ENCODE results near the gene ITGA2B. TPM values are rescaled to one million over a fixed set of nuclear protein-coding genes. Genes with fewer than 3 reads are reported as not detected.
"Not testable (repeated sequence)": the region's sequence is repeated elsewhere in the genome, so short reads cannot be mapped to it uniquely, and the experiment has no call there.

The ITGA2B gene
- total and polyA plus RNA-seq, 5 experiments from 2014 or later: 0.86 to 1.6 TPM; not detected in 3

DNA sequence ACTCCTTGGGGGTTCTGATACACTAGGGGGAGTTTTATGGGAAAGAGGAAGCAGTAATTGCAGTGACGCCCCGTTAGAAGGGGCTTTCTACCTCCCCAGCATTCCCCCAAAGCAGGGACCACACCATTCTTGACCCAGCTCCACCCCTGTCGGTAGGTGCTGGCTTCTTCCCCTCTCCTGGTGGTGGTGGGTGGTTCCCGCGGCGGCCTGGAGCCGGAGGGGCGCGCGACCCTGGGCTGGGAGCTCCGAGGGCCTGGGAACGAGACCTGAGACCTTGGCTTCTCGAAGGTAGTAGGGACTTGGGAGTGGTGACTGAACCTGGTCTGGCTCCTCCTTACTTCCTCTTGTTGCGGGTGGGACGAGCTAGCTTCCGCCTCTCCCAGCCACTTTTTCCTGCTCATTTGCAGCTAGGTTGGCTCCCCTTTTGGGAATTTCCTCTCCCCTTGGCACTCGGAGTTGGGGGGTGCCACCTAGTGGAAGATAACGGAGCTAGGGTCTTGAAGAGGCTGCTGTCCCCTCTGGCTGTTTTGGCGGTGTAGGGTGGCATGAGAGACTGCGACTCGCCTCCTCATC is 43.9 kb downstream of the ITGA2B start:
- Mint-ChIP-seq H3K4me1 (peaks cover 16 to 37% (median 23%) of the 10 kb centered on the region in 4 donors), H3K4me3 (peak overlapping the region; percentile 84 to 99 (median 94)), H3K27ac (peak overlapping the region in 9 of 10 donors; percentile 67 to 88 (median 82)), H3K27me3 (peaks cover 0 to 3% (median 0%) of the 10 kb centered on the region in 5 donors), H3K36me3 (no peaks in the 10 kb centered on the region), H3K9me3 (no peaks in the 10 kb centered on the region)
- ATAC-seq: peak; percentile 51 to 57
- peak in 8 of 10 donors; percentile 31 to 76 (median 50) for DNase-seq
- POLR2A ChIA-PET: interaction anchor here (0.6 to 2.8 kb wide), 9 partner anchors 9 to 1009 kb away, joined by 3 to 24 read pairs (median 7); partner anchors contain the start of gene UBTF

DNA sequence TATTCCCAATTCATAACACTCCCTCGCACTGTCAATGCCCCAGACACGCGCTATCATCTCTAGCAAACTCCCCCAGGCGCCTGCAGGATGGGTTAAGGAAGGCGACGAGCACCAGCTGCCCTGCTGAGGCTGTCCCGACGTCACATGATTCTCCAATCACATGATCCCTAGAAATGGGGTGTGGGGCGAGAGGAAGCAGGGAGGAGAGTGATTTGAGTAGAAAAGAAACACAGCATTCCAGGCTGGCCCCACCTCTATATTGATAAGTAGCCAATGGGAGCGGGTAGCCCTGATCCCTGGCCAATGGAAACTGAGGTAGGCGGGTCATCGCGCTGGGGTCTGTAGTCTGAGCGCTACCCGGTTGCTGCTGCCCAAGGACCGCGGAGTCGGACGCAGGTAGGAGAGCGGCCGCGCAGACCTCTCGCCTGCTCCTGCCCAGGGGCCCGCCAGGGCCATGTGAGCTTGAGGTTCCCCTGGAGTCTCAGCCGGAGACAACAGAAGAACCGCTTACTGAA is 44.5 kb downstream of the ITGA2B start, which contains the start of gene GRN:
GRN (plus strand) TSS at position 364 of the 515 bp plus-strand sequence. CDS start 3,863 bp downstream, outside the sequence.
- ATAC-seq: peak; percentile 98 to 99
- POLR2A ChIA-PET: interaction anchor here (0.6 to 2.8 kb wide), 8 partner anchors 9 to 1009 kb away, joined by 3 to 24 read pairs (median 8); partner anchors contain the start of gene UBTF

DNA sequence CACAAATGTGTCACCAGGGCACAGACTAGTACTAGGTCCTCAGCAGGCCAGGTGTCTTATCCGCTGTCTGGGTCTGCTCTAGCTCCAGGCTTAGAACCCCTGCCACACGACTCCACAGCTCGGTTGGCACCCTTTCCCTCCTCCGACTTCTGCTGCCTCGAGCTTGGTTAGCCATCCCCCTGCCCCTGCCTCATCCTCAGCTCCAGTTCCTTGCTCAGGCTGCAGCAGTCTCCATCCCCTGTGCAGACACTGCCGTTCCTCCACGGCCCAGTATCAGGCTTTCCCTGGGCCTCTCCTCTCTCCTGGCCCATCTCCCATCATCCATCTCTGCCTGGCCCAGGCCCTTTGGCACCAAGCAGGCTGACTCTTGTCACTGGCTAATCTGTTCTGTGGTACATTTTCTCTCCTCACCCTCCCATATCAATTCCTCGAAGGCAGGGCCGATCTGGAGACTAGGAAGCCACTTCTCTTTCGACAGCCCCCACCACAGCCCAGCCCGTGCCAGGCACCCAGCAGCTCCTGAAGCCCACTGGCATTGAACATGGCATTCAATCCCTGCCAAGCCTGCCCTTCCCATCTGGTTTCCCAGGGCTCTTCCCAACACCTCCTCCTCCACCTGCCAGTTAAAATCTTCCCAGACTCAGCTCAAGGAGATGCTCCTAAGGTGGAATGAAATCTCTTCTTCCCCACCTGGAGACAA is 45.8 kb downstream of the ITGA2B start:
- no peak for DNase-seq
- H3K27me3 Mint-ChIP-seq: peaks cover 0 to 3% (median 0%) of the 10 kb centered on the region in 5 donors
- no peak for ATAC-seq
- no peaks in the 10 kb centered on the region for H3K9me3 Mint-ChIP-seq
- peak overlapping the region in 1 of 10 donors; percentile 61 for H3K27ac Mint-ChIP-seq
- no peaks in the 10 kb centered on the region for H3K36me3 Mint-ChIP-seq
- POLR2A ChIA-PET: interaction anchor here (0.5 to 2.8 kb wide), 3 partner anchors 123 to 851 kb away, joined by 3 to 24 read pairs (median 3); partner anchors contain the start of gene UBTF
- peak overlapping the region in 3 of 10 donors; percentile 2 to 21 (median 3) for H3K4me3 Mint-ChIP-seq
- peaks cover 14 to 35% (median 22%) of the 10 kb centered on the region in 4 donors for H3K4me1 Mint-ChIP-seq

More for the DNA sequence above, 44.5 kb downstream of the ITGA2B start, which contains the start of gene GRN:
- H3K9me3 Mint-ChIP-seq: no peaks in the 10 kb centered on the region
- peaks cover 16 to 37% (median 23%) of the 10 kb centered on the region in 4 donors for H3K4me1 Mint-ChIP-seq
- peak within 1 kb of the TSS; percentile 84 to 99 (median 94) for H3K4me3 Mint-ChIP-seq
- H3K27ac Mint-ChIP-seq: peak within 1 kb of the TSS in 9 of 10 donors; percentile 67 to 88 (median 82)
- no peaks in the 10 kb centered on the region for H3K36me3 Mint-ChIP-seq
- peak; percentile 68 to 90 (median 82) for DNase-seq
- peaks cover 0 to 3% (median 0%) of the 10 kb centered on the region in 5 donors for H3K27me3 Mint-ChIP-seq

DNA sequence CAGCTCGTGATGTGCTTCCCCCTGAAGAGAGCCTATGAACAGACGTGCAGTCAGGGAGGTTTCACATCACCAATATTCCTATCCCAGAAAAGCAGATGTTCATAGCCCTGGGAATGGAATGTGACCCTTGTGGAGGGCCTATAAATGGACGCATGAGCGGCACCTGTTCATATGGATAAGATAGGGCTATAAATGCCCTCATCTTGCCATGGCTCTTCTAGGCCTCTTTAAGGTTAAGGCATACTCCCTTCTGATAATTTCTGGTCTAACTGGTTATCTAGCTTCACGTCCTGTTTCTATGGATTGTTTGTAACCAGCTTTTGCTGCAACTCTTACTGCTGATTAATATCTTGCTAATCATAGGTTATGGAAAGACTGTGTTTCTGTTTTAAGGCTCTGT is 48.9 kb downstream of the ITGA2B start:
- DNase-seq, H3K27me3 Mint-ChIP-seq, H3K4me3 Mint-ChIP-seq, ATAC-seq, H3K36me3 Mint-ChIP-seq, POLR2A ChIA-PET, H3K9me3 Mint-ChIP-seq: not testable (repeated sequence)
- Mint-ChIP-seq H3K4me1 (peaks cover 8 to 14% (median 10%) of the 10 kb centered on the region in 4 donors), H3K27ac (peak overlapping the region in 1 of 10 donors; percentile 33)

DNA sequence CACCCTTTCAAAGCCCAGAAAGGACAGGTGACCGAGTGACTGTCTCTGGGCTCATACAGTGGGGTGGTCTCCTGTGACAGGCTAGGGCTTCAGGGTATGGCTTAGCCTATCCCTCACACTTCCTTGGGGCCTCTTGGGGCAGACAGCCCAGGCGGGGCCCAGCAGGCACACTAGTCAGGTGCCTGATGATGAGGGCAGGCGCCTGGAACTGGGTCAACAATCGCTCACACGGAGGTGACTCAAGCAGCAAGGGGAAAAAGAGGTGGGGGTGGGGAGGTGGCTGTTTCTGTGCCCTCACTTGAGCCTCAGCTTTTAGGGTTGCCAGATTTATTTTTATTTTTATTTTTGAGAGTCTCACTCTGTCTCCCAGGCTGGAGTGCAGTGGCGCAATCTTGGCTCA is 50.7 kb downstream of the ITGA2B start:
- Mint-ChIP-seq H3K36me3 (no peaks in the 10 kb centered on the region), H3K27me3 (peaks cover 0 to 3% (median 0%) of the 10 kb centered on the region in 5 donors), H3K9me3 (no peaks in the 10 kb centered on the region), H3K4me1 (peaks cover 0 to 6% (median under 1%) of the 10 kb centered on the region in 4 donors), H3K4me3 (no peak overlapping the region), H3K27ac (no peak overlapping the region)
- ATAC-seq: no peak
- DNase-seq: no peak
- POLR2A ChIA-PET: interaction anchor here (0.8 to 1.3 kb wide), 4 partner anchors 12 to 152 kb away, joined by 3 to 4 read pairs (median 3); partner anchors contain the start of genes SLC25A39 and TMUB2

DNA sequence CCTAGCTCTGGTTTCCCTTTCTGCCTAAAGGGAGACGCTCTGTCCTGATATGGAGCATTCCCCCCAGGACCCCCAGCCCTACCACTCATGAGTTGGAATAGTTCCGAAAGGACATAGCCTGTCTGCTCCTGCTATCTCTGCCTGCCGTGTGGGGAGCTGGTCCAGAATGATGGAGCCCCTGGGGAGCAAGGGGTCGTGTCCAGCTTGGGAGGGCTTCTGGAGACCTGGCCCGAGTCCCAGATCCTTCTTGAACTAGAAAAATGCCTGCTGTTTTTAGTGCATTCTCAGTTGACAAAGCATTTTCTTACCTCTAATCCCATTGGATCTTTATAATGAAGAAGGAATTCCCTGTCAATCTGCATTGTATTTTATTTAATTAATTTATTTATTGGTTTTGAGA is 53.5 kb downstream of the ITGA2B start:
- Mint-ChIP-seq H3K36me3 (no peaks in the 10 kb centered on the region), H3K27ac (no peak overlapping the region), H3K4me1 (peaks cover 5 to 13% (median 6%) of the 10 kb centered on the region in 4 donors), H3K4me3 (no peak overlapping the region), H3K9me3 (no peaks in the 10 kb centered on the region), H3K27me3 (peaks cover 0 to 3% (median 0%) of the 10 kb centered on the region in 5 donors)
- DNase-seq (peak in 1 of 10 donors; percentile 52), ATAC-seq (no peak)
- POLR2A ChIA-PET: interaction anchor here (0.6 to 0.7 kb wide), 2 partner anchors 43 to 1712 kb away, joined by 3 to 4 read pairs; no protein-coding TSS in a partner anchor

DNA sequence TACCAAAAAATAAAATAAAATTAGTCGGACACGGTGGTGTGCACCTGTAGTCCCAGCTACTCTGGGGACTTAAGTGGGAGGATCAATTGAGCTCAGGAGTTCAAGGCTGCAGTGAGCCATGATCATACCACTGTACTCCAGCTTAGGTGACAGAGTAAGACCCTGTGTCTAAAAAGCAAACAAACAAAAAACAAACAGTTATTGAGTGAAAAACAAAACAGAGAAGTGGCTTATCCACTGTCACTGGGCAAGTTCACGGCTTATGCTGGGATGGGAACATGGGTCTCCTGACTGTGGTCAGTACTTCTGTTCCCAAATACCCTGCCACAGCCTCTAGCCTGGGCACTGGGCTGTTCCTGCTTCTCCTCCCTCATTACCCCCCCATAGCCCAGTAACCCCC is 53.9 kb downstream of the ITGA2B start:
- Mint-ChIP-seq H3K36me3 (no peaks in the 10 kb centered on the region), H3K4me1 (peaks cover 5 to 13% (median 8%) of the 10 kb centered on the region in 4 donors), H3K4me3 (no peak overlapping the region), H3K27me3 (peaks cover 0 to 3% (median 0%) of the 10 kb centered on the region in 5 donors), H3K27ac (no peak overlapping the region), H3K9me3 (no peaks in the 10 kb centered on the region)
- ATAC-seq (no peak), DNase-seq (no peak)
- POLR2A ChIA-PET: interaction anchor here (0.6 to 1.7 kb wide), 3 partner anchors 42 to 1712 kb away, joined by 3 to 6 read pairs (median 4); no protein-coding TSS in a partner anchor

DNA sequence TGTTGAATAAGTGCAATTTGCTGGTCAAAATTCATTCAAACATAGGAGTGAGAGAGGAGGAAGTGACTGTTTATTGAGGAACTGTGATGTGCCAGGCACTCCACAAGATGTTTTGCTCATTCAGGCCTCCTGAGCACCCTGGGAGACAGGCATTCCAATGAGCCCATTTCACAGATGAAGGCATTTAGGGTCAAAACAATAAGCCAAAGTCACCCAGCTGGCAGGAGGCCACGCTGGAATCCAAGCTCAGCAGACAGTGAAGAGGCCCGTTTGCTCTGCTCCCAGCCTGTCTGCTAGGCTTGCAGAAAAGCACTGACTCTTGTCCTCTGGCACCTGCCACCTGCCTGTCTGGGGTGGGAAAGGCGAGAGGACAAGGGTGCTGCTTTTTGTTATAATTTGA is 54.7 kb downstream of the ITGA2B start:
- Mint-ChIP-seq H3K9me3 (no peaks in the 10 kb centered on the region), H3K27me3 (peaks cover 0 to 3% (median 0%) of the 10 kb centered on the region in 5 donors), H3K4me1 (peaks cover 5 to 13% (median 8%) of the 10 kb centered on the region in 4 donors), H3K4me3 (no peak overlapping the region), H3K27ac (peak overlapping the region in 1 of 10 donors; percentile 63), H3K36me3 (no peaks in the 10 kb centered on the region)
- DNase-seq (peak in 1 of 10 donors; percentile 18), ATAC-seq (no peak)
- POLR2A ChIA-PET: interaction anchor here (0.7 to 1.7 kb wide), 2 partner anchors 113 to 916 kb away, joined by 4 to 6 read pairs; no protein-coding TSS in a partner anchor

DNA sequence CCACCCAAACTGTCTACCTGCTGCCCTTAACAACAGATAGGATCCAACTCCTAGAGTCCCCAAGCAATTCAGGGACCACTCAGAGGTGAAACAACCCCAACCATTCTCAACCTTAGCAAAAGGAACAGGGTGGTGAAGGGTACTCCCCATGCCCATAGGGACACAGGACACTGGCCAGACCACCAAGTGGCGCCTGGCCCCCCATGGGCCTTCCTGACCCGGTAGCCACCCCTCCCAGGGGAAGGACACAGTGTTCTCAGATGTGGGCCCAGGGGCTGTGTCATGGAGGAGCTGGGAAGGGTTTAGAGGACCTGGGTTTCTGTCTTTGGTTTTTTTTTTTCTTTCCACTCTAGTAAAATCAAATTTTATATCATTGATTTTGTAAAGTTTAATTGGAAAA is 55.1 kb downstream of the ITGA2B start:
- no peak overlapping the region for H3K4me3 Mint-ChIP-seq
- peaks cover 5 to 13% (median 8%) of the 10 kb centered on the region in 4 donors for H3K4me1 Mint-ChIP-seq
- ATAC-seq (no peak), DNase-seq (peak in 1 of 10 donors; percentile 30)
- H3K27me3 Mint-ChIP-seq: peaks cover 0 to 3% (median 0%) of the 10 kb centered on the region in 5 donors
- no peaks in the 10 kb centered on the region for H3K36me3 Mint-ChIP-seq
- H3K27ac Mint-ChIP-seq: peak overlapping the region in 1 of 10 donors; percentile 63
- POLR2A ChIA-PET: interaction anchor here (1.7 kb wide), 1 partner anchor 113 kb away, joined by 6 read pairs; no protein-coding TSS in a partner anchor
- no peaks in the 10 kb centered on the region for H3K9me3 Mint-ChIP-seq

DNA sequence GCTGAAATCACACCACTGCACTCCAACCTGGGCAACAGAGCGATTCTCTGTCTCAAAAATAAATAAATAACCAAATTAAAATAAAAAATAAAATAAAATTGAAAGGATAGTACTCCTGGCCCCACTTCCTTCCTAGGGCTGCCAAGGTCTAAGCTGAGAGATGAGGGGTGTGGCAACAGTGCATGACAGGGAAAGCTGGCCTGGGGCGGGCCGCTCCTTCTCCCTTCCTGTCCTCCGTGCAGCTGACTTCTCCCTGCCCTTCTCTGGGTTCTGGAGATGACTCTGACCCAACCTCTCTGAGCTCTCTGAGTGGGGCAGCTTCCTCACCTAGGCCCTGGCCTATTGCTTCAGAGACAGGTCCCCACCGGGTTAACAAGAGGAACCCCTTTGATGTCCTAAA is 56.1 kb downstream of the ITGA2B start:
- Mint-ChIP-seq H3K27ac (no peak overlapping the region), H3K27me3 (peaks cover 0 to 3% (median 0%) of the 10 kb centered on the region in 5 donors), H3K4me1 (peaks cover 5 to 13% (median 8%) of the 10 kb centered on the region in 4 donors), H3K36me3 (no peaks in the 10 kb centered on the region), H3K4me3 (no peak overlapping the region), H3K9me3 (no peaks in the 10 kb centered on the region)
- POLR2A ChIA-PET: interaction anchor here (1.1 to 4.1 kb wide), 2 partner anchors 113 to 122 kb away, joined by 3 to 34 read pairs; no protein-coding TSS in a partner anchor
- no peak for ATAC-seq
- peak in 1 of 10 donors; percentile 16 for DNase-seq

DNA sequence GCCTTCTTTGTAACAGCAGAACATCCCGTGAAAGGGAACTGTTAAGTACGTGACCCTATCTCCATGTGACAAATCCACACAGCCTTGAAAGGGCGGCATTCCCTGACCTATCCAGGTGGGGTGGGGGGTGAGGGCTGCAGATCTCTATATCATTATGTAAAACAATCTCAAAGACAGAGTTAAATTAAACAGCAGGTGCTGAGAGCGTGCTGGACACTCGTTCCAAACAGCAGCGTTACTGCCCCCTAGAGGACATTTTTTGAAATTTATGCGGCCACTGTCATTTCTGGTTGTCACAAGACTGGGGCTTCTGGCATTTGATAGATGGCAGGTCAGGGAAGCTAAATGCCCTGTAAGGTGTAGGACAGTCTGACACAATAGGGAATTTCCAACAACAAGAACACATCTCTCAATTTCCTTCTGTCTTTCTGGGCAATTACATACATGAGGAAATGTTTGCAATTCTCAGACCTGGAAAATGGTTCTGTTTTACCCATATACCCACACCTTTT is 58.1 kb downstream of the ITGA2B start:
- H3K9me3 Mint-ChIP-seq: no peaks in the 10 kb centered on the region
- POLR2A ChIA-PET: interaction anchor here (0.6 to 4.1 kb wide), 11 partner anchors 24 to 240 kb away, joined by 3 to 34 read pairs (median 5); partner anchors contain the start of genes TMUB2 and UBTF
- H3K27me3 Mint-ChIP-seq: no peaks in the 10 kb centered on the region
- DNase-seq (peak in 9 of 10 donors; percentile 56 to 86 (median 74)), ATAC-seq (peak; percentile 27 to 46)
- peaks cover 7 to 17% (median 12%) of the 10 kb centered on the region in 4 donors for H3K4me1 Mint-ChIP-seq
- no peak overlapping the region for H3K4me3 Mint-ChIP-seq
- no peaks in the 10 kb centered on the region for H3K36me3 Mint-ChIP-seq
- peak overlapping the region in 4 of 10 donors; percentile 29 to 69 (median 42) for H3K27ac Mint-ChIP-seq

Measured in naive thymus-derived CD8-positive, alpha-beta T cell (primary cell).